Endothelial cell of hepatic sinusoid (primary cell): ENCODE results near the gene ZCCHC14.
"Not testable (repeated sequence)": the region's sequence is repeated elsewhere in the genome, so short reads cannot be mapped to it uniquely, and the experiment has no call there.

Experiments
- in situ Hi-C: cut with HindIII; loops from 2 replicates; pipeline ENCODE4 v1.10.0; 2017; ENCODE audit warnings: low sequenced_read_pairs

ZCCHC14 gene

DNA sequence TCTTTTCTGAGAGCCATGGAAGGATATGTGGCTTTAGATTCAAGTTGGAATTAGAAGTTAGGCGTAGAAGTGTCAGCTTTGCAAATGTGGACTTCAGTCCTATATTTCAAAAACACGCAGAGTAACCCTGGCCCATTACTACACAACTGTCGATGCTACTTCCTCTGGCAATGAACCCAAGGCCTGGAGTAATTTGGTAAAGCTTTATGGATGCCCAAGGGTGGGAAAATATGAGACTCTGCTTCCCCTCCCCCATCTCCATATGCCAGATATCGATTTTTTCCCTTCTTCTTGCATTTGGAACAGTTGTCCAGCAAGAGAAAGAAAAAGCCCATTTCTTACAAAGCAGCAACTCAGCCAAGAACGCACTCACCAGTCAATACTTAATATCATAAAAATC, 103.6 kb downstream of the ZCCHC14 start:
- in situ Hi-C loops: no loop called here

- in situ Hi-C loops: no loop called here
These were observed 104.0 kb downstream of the ZCCHC14 start for GRCh38 chr16:87388818-87389134.

DNA sequence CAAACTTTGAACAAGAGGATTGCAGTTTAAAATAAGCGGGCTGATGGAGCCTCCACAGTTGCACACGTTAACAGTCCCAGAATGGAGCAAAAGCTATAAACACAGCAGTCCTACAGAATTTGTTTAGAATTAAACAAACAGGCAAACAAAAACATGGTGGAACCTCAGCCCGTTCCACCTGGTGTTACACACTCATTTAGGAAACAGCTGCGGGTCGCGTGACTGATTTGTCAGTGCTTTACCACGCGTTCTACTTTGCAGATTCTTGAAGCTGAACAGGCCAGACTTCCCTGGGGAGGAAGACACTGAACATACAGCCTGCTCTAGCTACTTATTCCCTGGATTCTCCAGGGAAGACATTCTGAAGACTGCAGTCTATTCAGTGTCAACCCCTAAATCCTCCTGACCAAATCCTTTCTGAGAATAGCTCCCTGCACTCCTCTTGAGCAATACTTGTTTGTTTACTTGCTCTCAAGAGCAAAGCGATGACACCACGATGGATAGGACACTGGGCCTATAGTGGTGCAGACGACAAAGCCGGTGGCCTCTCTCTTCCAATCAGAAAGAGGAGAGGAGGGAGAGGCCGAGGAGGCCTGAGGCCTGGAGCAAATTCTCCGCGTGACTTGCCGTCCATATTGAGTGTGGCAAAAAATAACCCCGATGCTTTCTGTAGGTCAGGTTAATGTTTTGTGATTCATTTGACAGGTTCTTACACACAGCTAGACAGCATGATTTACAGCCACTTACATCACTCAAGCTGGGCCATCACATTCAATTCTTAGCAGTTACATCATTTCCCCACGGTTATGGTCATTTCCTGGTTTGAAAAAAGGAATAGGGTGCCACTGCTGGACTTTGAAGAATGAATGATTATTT, 104.6 kb downstream of the ZCCHC14 start:
- in situ Hi-C loops: no loop called here

- in situ Hi-C loops: not testable (repeated sequence)
These were observed 108.0 kb downstream of the ZCCHC14 start for GRCh38 chr16:87384875-87385167.

- in situ Hi-C loops: no loop called here
These were observed 108.5 kb downstream of the ZCCHC14 start for GRCh38 chr16:87384162-87384874.

GRCh38 chr16:87383505-87384161, 109.2 kb downstream of the ZCCHC14 start, which contains the start of gene FBXO31:
FBXO31 (minus strand) TSS chr16:87383776; CDS start chr16:87383744, 32 bp downstream.
- in situ Hi-C loops: no loop called here

- in situ Hi-C loops: no loop called here
These were observed 110.6 kb downstream of the ZCCHC14 start for GRCh38 chr16:87382023-87382785.

GRCh38 chr16:87380881-87381280, 111.9 kb downstream of the ZCCHC14 start:
- in situ Hi-C loops: no loop called here

- in situ Hi-C loops: no loop called here
These were observed 112.4 kb downstream of the ZCCHC14 start for GRCh38 chr16:87380403-87380802.

- in situ Hi-C loops: not testable (repeated sequence)
These were observed 113.5 kb downstream of the ZCCHC14 start for GRCh38 chr16:87379312-87379752.

DNA sequence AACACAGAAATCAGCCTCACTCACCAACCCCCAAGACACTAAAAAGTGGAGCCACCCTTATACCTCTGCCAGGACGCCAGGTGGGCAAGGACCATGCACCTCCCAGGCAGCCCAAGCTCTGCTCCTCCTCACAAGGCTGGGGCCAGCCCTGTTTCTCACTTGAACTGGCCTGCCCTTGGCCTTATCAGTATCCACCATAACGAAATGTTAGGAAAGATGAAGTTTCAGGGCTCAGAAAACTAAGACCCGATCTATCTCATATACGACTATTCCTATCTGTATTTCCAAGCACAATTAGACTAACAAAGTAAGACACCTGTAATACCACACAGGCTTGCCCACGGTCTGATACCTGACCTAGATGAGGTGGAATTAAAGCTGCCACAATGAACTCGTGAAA, 116.2 kb downstream of the ZCCHC14 start:
- in situ Hi-C loops: no loop called here

DNA sequence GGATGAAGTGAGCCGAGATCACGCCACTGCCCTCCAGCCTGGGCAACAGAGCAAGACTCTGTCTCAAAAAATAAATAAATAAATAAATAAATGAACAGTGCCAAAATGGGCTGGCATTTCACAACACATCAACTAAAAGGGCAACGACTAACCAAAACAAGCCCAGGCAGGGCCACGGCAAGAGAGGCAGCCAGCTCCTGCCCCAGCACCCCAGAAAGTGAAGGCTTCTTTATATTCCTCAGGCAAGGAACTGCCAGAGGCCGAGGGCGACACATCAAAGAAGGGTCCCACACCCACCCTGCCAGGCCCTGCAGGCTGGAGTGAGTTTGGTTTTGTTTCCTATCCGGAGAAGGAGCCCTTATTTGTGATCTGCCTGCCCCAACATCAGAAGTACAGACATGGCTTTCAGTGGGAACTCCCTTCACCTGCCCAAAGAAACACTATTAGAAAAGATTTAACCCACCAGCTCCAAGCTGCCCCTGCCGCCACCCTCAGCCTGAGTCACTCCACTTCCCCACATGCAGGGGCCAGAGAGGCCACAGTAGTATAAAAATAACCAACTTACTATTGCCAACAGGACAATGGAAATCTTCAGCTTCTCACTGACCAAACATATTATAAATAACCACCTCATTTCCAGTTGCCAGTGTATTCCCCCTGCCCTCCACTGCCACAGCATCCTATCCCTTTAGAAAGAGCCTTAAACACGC, 117.2 kb downstream of the ZCCHC14 start:
- in situ Hi-C loops: no loop called here

- in situ Hi-C loops: no loop called here
These were observed 118.5 kb downstream of the ZCCHC14 start for GRCh38 chr16:87374313-87374712.

DNA sequence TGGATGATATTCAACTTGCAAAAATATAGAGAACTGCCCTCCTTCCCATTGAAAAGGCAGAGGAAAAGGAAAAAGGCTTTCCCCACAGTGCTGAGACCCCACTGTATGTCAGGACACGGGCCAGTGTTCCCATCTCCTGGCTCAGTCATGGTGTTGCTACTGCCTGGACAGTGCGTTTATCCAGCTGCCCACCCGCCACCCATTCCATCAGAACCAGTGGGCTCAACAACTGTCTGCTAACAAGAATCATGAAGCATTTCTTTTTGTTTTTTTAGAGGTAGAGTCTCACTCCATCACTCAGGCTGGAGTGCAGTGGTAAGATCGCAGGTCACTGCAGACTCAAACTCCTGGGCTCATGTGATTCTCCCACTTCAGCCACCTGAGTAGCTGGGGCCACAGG, 120.5 kb downstream of the ZCCHC14 start:
- in situ Hi-C loops: no loop called here

DNA sequence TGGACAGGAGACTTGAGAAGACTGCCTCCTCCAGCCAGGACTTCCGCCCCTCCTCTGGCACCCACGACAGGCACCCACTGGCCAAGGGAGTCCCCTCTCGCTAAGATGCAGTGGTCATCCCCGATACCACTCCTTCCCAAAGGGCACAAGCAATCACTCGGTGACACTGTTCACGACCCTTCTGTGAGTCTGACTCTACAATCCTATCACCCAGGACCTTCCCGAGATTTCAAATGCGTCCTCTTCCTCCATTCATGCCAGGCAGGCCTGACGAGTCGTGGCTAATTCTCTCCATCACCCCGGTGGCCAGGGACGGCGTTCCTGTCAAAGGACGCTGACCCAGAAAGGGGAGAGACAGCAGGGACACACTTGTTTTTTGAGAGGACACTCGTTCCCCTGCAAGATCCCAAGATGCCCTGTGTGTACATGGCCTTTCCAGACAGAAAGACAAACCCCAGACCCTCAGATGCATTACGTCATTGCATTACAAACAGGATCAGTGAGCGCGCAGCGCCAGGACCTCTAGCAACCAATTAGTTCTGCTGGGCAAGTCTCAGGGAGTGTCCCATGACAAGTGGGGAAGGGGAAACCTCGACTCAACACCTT, 121.5 kb downstream of the ZCCHC14 start:
- in situ Hi-C loops: no loop called here

GRCh38 chr16:87369796-87370719, 122.8 kb downstream of the ZCCHC14 start:
- in situ Hi-C loops: no loop called here

- in situ Hi-C loops: no loop called here
These were observed 123.6 kb downstream of the ZCCHC14 start for GRCh38 chr16:87369117-87369765.

DNA sequence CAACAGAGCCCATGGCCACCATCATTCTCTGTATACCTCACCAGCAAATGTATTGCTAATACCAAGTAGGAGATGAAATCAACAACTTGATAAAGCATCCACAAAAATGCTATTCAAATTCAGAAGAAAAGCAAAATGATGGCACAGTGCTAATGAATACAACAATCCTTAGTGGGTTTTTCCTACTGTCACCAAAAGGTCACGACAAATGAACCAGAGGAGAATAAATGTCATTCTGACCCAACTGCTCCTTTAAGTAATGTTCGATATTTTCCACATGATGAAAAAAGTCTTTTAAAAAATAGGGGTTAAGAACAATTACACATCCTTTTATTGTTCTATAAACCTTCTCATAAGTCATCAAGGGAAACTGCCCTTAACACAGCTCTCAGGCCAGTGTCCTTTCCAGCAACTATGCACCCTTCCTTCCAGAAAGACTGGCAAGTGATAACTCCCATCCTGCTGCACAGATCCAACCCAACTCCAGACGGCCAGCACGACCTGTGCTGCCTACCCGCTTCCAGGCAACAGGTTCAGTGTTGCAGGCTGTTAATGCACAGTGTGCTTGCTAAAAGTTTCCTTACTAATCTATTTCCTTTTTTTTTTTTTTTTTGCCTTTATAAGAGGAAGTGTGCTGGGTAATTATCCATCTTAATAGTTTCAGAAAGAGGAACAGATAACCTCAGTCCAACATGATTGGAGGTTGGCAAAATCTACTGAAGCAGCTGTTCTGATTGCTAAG, 124.6 kb downstream of the ZCCHC14 start:
- in situ Hi-C loops: no loop called here
